Natural killer cell (primary cell): ENCODE data around the gene WDR93. TPM values are rescaled to one million over a fixed set of nuclear protein-coding genes. Genes with fewer than 3 reads are reported as not detected.

Experiments used
- ATAC-seq, 3 donors: fragments of 150-1000 bp in 2 of 3; fragments of 200-7000 bp in 1 of 3; cut with Tn5 transposase; 1 replicate in 1 of 3; 2 replicates in 2 of 3; pipeline ENCODE4 v1.10.0; 2021; ENCODE audit warnings: mild to moderate bottlenecking in 2 of 3, moderate library complexity in 2 of 3
- DNase-seq, 2 donors: peaks; one replicate each; pipeline versions ENCODE4 v3.0.0 to v3.0.0-alpha.2; 2013 to 2021; ENCODE audit warnings: mixed read lengths in 1 of 2
- H3K27ac ChIP-seq: one replicate; pipeline ENCODE4 v1.5.1; 2013; ENCODE audit warnings: mild to moderate bottlenecking, low read length
- H3K27me3 ChIP-seq: one replicate; pipeline ENCODE4 v1.6.1; 2013; ENCODE audit warnings: low read length; ENCODE audit not compliant: control insufficient read depth, insufficient read depth
- H3K36me3 ChIP-seq: one replicate; pipeline ENCODE4 v1.6.1; 2013; ENCODE audit warnings: low read length; ENCODE audit not compliant: control insufficient read depth, insufficient read depth
- H3K4me1 ChIP-seq: one replicate; pipeline ENCODE4 v1.6.1; 2013; ENCODE audit warnings: low read length; ENCODE audit not compliant: control insufficient read depth, insufficient read depth
- H3K4me3 ChIP-seq: one replicate; pipeline ENCODE4 v1.5.1; 2013; ENCODE audit warnings: low read length
- H3K9me3 ChIP-seq: one replicate; pipeline ENCODE4 v1.6.1; 2013; ENCODE audit warnings: low read length; ENCODE audit not compliant: control insufficient read depth, insufficient read depth
- H3K27ac Mint-ChIP-seq, 2 donors: one replicate each; pipeline ENCODE4 v1.8.0; 2022; ENCODE audit warnings: mild to moderate bottlenecking in 2 of 2, mixed read lengths in 2 of 2, moderate library complexity in 1 of 2
- H3K27me3 Mint-ChIP-seq, 2 donors: one replicate each; pipeline ENCODE4 v1.8.0; 2022; ENCODE audit warnings: low read depth in 2 of 2, mixed read lengths in 2 of 2
- H3K36me3 Mint-ChIP-seq: one replicate; pipeline ENCODE4 v1.8.0; 2022; ENCODE audit warnings: mixed read lengths
- H3K4me1 Mint-ChIP-seq, 2 donors: one replicate each; pipeline ENCODE4 v1.8.0; 2022; ENCODE audit warnings: mixed read lengths in 2 of 2
- H3K4me3 Mint-ChIP-seq: one replicate; pipeline ENCODE4 v1.8.0; 2022; ENCODE audit warnings: mild to moderate bottlenecking, moderate library complexity, mixed read lengths
- H3K9me3 Mint-ChIP-seq, 2 donors: one replicate each; pipeline ENCODE4 v1.8.0; 2022; ENCODE audit warnings: mixed read lengths in 2 of 2
- WGBS: methylation state at CpG from one replicate; pipeline ENCODE4 v1.1.7; 2013; ENCODE audit warnings: missing lambda C conversion rate; ENCODE audit not compliant: insufficient coverage; 5-methylcytosine and 5-hydroxymethylcytosine counted together
- intact Hi-C: fragments of 100-400 bp; cut with micrococcal nuclease; formaldehyde crosslinking; loops from one replicate; pipeline ENCODE4 v1.14.2; 2022
- total RNA-seq, 4 donors: library from RNA; stranded (reverse); fragments of 120-200 nt in 1 of 4; gene quantifications; one replicate each; pipeline versions ENCODE4 v1.2.3 to v1.2.4, GENCODE V29; 2013 to 2022
- TF ChIP-seq, protein P1 (sequence below): fragments of 200-600 bp; IDR thresholded peaks from one replicate; pipeline ENCODE4 v1.8.0; 2022; ENCODE audit warnings: antibody characterized with exemption

The WDR93 gene
- total RNA-seq, 3 donors from 2014 or later (not counting 1 experiment from before 2014, with no cell fraction given), result 0.25 to 0.38 TPM; not detected in 1

DNA sequence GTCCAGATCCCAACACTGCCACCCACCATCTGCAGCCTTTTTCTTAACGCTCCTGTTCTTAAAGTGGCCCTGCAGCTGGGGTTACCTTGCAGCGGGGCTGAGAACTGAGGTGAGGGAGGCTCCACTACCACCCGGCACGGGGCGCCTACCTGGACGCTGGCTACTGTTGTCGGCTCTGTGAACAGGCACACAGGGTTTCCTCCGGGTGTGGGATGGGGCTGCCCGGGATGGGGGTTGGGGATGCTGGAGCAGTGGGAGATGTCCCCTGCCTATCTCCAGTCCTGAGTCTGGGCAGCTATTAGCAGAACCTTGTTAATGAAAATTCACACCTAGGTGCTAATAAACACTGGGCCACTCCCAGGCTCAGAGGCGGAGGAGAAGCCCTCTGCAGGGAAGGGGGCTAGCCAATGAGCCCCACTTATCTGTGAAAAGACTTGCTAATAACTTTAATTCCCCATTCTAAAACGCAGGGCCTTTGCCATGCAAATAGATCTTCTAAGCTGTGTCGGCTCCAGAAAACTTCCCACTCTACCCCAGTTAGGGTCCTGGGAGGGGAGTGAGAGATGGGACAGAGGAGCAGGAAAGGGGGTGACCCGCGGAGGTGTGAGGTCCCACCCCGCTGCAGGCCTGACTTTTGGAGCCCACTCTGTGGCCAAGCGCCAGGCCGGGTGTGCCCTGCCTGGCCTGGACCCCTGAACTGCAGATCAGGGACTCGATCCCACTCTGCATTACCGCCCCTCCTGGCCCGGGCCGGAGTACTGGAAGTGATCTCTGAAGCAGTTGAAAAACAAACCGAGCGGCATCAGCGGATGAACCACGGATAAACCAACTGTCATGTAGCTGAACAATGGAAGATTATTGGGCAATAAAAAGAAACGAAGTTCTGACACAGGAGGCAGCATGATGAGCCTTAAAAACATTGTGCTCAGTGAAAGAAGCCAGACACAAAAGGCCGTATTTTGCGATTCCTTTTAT, 57.4 kb downstream of the WDR93 start:
- no peaks in the 10 kb centered on the region for H3K9me3 Mint-ChIP-seq
- H3K9me3 ChIP-seq, result no peaks in the 10 kb centered on the region
- H3K4me1 Mint-ChIP-seq, result peaks cover 0 to 4% of the 10 kb centered on the region in 2 donors
- TF ChIP-seq, protein P1, sequence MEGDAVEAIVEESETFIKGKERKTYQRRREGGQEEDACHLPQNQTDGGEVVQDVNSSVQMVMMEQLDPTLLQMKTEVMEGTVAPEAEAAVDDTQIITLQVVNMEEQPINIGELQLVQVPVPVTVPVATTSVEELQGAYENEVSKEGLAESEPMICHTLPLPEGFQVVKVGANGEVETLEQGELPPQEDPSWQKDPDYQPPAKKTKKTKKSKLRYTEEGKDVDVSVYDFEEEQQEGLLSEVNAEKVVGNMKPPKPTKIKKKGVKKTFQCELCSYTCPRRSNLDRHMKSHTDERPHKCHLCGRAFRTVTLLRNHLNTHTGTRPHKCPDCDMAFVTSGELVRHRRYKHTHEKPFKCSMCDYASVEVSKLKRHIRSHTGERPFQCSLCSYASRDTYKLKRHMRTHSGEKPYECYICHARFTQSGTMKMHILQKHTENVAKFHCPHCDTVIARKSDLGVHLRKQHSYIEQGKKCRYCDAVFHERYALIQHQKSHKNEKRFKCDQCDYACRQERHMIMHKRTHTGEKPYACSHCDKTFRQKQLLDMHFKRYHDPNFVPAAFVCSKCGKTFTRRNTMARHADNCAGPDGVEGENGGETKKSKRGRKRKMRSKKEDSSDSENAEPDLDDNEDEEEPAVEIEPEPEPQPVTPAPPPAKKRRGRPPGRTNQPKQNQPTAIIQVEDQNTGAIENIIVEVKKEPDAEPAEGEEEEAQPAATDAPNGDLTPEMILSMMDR, result no peak
- H3K27ac ChIP-seq, result no peak overlapping the region
- intact Hi-C loops, result no loop called here
- H3K27me3 Mint-ChIP-seq, result no peaks in the 10 kb centered on the region
- no peaks in the 10 kb centered on the region for H3K36me3 Mint-ChIP-seq
- peaks cover 2% of the 10 kb centered on the region for H3K27me3 ChIP-seq
- ATAC-seq (no peak), DNase-seq (no peak)
- no peak overlapping the region for H3K4me3 ChIP-seq
- H3K36me3 ChIP-seq, result no peaks in the 10 kb centered on the region
- peak overlapping the region; percentile 41 for H3K4me3 Mint-ChIP-seq
- H3K27ac Mint-ChIP-seq, result peak overlapping the region in 1 of 2 donors; percentile 3
- H3K4me1 ChIP-seq, result peaks cover 17% of the 10 kb centered on the region
- 86% methylated on average over 26 of the region's 28 CpGs for WGBS

DNA sequence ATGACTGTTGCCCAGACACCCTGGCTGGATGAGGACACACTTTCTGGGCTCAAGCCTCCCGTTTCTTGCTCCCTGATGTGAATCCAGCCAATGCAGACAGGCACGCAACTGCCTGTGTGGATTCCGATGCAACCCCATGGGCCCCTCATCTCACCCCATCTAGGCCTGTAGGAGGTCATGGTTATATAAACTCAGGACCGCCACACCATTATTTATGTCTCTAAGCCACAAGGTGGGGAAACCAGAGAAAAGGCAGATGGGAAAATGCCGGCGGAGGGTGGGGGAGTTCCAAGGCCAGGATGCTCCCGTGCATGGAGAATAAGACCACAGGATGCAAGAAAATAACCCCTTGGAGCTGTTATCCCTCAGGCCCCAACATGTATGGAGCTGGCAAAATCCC, 58.4 kb downstream of the WDR93 start:
- Mint-ChIP-seq H3K4me1 (peaks cover 0 to 4% of the 10 kb centered on the region in 2 donors), H3K9me3 (no peaks in the 10 kb centered on the region), H3K27ac (peak overlapping the region in 1 of 2 donors; percentile 3), H3K4me3 (peak overlapping the region; percentile 37), H3K36me3 (no peaks in the 10 kb centered on the region), H3K27me3 (peaks cover 0 to 2% of the 10 kb centered on the region in 2 donors)
- H3K9me3 ChIP-seq, result no peaks in the 10 kb centered on the region
- no peak overlapping the region for H3K27ac ChIP-seq
- no peaks in the 10 kb centered on the region for H3K36me3 ChIP-seq
- WGBS, result 93% methylated on average over 7 of the region's 7 CpGs
- H3K4me1 ChIP-seq, result peaks cover 17% of the 10 kb centered on the region
- DNase-seq, result no peak
- H3K27me3 ChIP-seq, result peaks cover 2% of the 10 kb centered on the region
- intact Hi-C loops, result no loop called here
- no peak for ATAC-seq
- H3K4me3 ChIP-seq, result no peak overlapping the region
- TF ChIP-seq, protein P1, result no peak

DNA sequence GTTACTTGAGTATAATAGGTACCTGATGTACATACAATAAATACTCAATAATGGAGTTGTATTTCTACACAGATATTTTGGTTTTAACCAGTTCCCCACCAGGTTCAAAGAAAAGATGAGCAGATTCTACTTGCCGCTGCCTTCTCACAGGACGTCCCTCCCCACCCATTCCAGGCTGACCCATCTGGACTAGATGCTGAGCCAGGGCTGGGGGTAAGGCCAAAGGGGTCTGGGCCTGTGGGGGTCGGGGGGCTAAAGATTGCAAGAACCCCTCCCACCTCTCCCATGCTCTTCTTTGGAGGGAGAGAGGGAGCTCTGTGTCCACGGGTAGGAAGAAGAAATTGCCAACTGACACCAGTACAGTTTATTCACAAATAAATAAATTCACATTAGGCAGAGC, 58.9 kb downstream of the WDR93 start:
- Histone ChIP-seq H3K4me1 (peaks cover 17% of the 10 kb centered on the region), H3K9me3 (no peaks in the 10 kb centered on the region), H3K27ac (no peak overlapping the region), H3K4me3 (no peak overlapping the region), H3K36me3 (no peaks in the 10 kb centered on the region), H3K27me3 (peaks cover 2% of the 10 kb centered on the region)
- H3K9me3 Mint-ChIP-seq, result no peaks in the 10 kb centered on the region
- WGBS, result 94% methylated on average over 2 of the region's 4 CpGs
- peak overlapping the region in 1 of 2 donors; percentile 58 for H3K27ac Mint-ChIP-seq
- DNase-seq, result no peak
- intact Hi-C loops, result no loop called here
- ATAC-seq, result no peak
- peaks cover 0 to 4% of the 10 kb centered on the region in 2 donors for H3K4me1 Mint-ChIP-seq
- TF ChIP-seq, protein P1, result no peak
- no peaks in the 10 kb centered on the region for H3K36me3 Mint-ChIP-seq
- H3K27me3 Mint-ChIP-seq, result peaks cover 0 to 3% of the 10 kb centered on the region in 2 donors
- peak overlapping the region; percentile 85 for H3K4me3 Mint-ChIP-seq
